ENCODE data around the gene PDCD2.
"Not testable (repeated sequence)": the region's sequence is repeated elsewhere in the genome, so short reads cannot be mapped to it uniquely, and the experiment has no call there.

Gene PDCD2, protein sequence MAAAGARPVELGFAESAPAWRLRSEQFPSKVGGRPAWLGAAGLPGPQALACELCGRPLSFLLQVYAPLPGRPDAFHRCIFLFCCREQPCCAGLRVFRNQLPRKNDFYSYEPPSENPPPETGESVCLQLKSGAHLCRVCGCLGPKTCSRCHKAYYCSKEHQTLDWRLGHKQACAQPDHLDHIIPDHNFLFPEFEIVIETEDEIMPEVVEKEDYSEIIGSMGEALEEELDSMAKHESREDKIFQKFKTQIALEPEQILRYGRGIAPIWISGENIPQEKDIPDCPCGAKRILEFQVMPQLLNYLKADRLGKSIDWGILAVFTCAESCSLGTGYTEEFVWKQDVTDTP

DNA sequence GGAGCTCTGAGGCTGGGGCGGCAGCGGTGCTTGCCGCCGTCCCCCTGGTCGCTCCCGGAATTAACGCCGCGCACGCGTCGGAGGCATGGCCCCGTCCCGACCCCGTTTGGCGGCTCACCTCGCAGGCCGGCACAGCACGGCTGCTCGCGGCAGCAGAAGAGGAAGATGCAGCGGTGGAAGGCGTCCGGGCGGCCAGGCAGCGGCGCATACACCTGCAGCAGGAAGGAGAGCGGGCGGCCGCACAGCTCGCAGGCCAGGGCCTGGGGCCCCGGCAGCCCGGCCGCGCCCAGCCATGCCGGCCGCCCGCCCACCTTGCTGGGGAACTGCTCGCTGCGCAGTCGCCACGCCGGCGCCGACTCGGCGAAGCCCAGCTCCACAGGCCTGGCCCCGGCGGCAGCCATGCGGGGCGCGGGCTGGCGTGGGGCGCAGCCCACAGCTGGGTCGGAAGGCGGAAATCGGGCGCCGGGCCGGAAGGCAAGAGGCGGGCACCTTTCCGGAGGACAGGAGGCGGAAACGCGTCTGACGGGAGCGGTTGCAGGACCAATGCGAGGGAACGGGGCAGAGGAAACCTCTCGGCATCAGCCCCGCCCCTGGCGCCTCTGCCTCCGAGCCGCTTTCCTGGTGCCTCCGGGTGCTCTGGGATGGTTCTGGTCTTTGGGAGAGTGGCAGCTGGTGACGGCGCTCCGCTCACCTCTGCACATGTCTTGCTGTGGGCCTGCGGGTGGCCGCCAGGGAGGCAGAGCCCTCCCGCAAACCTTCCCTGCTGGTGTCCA lies at the start of gene PDCD2:
PDCD2 (minus strand) TSS at position 457 of the 773 bp plus-strand sequence; CDS start at position 401, 56 bp downstream.
- Histone ChIP-seq H3K4me1 (ENCODE audit: insufficient read depth, low read length) (peaks cover 8% of the 10 kb centered on the region), H3K36me3 (ENCODE audit: insufficient read depth, low read depth, low read length) (peaks cover 38% of the 10 kb centered on the region), H3K9me3 (ENCODE audit: insufficient read depth, low read depth, low read length) (no peaks in the 10 kb centered on the region), H3K27ac (ENCODE audit: low read length) (peak within 1 kb of the TSS; percentile 48), H3K9ac (ENCODE audit: low read depth, low read length) (peak within 1 kb of the TSS; percentile 97), H3K27me3 (ENCODE audit: insufficient read depth, low read length) (no peaks in the 10 kb centered on the region), H3K4me3 (ENCODE audit: low read length) (peak within 1 kb of the TSS; percentile 99)

- not testable (repeated sequence) for H3K4me1 ChIP-seq (ENCODE audit: insufficient read depth, low read length); H3K27me3 ChIP-seq (ENCODE audit: insufficient read depth, low read length); H3K9me3 ChIP-seq (ENCODE audit: insufficient read depth, low read depth, low read length); H3K9ac ChIP-seq (ENCODE audit: low read depth, low read length); H3K27ac ChIP-seq (ENCODE audit: low read length); H3K4me3 ChIP-seq (ENCODE audit: low read length); H3K36me3 ChIP-seq (ENCODE audit: insufficient read depth, low read depth, low read length)
Observed at GRCh38 chr6:170616020-170616554, 31.6 kb upstream of the PDCD2 start.

GRCh38 chr6:170612256-170612804 lies 27.9 kb upstream of the PDCD2 start:
- not testable (repeated sequence) for H3K27ac ChIP-seq (ENCODE audit: low read length); H3K4me3 ChIP-seq (ENCODE audit: low read length); H3K9me3 ChIP-seq (ENCODE audit: insufficient read depth, low read depth, low read length); H3K4me1 ChIP-seq (ENCODE audit: insufficient read depth, low read length); H3K9ac ChIP-seq (ENCODE audit: low read depth, low read length); H3K36me3 ChIP-seq (ENCODE audit: insufficient read depth, low read depth, low read length)
- peaks cover 11% of the 10 kb centered on the region; the same call in 1 of the 2 replicates for H3K27me3 ChIP-seq (ENCODE audit: insufficient read depth, low read length)

DNA sequence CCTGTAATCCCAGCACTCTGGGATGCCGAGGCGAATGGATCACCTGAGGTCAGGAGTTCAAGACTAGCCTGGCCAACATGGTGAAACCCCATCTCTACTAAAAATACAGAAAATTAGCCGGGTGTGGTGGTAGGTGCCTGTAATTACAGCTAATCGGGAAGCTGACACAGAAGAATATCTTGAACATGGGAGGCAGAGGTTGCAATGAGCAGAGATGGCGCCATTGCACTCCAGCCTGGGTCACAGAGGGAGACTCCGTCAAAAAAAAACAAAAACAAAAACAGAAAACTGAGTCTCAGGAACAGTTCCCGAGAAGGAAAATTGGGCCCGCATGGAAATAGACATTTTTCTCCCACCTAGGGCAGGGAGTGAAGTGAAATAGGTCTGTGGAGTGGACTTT lies 24.8 kb upstream of the PDCD2 start:
- not testable (repeated sequence) for H3K9ac ChIP-seq (ENCODE audit: low read depth, low read length); H3K4me3 ChIP-seq (ENCODE audit: low read length); H3K36me3 ChIP-seq (ENCODE audit: insufficient read depth, low read depth, low read length); H3K27ac ChIP-seq (ENCODE audit: low read length); H3K4me1 ChIP-seq (ENCODE audit: insufficient read depth, low read length); H3K9me3 ChIP-seq (ENCODE audit: insufficient read depth, low read depth, low read length)
- H3K27me3 ChIP-seq (ENCODE audit: insufficient read depth, low read length) = peaks cover 11% of the 10 kb centered on the region; the same call in 1 of the 2 replicates

GRCh38 chr6:170605574-170606259 lies 21.3 kb upstream of the PDCD2 start:
- no peak overlapping the region for H3K27ac ChIP-seq (ENCODE audit: low read length)
- no peaks in the 10 kb centered on the region for H3K9me3 ChIP-seq (ENCODE audit: insufficient read depth, low read depth, low read length)
- H3K4me3 ChIP-seq (ENCODE audit: low read length) = no peak overlapping the region
- H3K9ac ChIP-seq (ENCODE audit: low read depth, low read length) = no peak overlapping the region
- H3K27me3 ChIP-seq (ENCODE audit: insufficient read depth, low read length) = no peaks in the 10 kb centered on the region; the same call in 1 of the 2 replicates
- H3K4me1 ChIP-seq (ENCODE audit: insufficient read depth, low read length) = no peaks in the 10 kb centered on the region; the same call in 1 of the 2 replicates
- H3K36me3 ChIP-seq (ENCODE audit: insufficient read depth, low read depth, low read length) = no peaks in the 10 kb centered on the region

GRCh38 chr6:170597278-170597677 lies 12.8 kb upstream of the PDCD2 start:
- Histone ChIP-seq H3K4me1 (ENCODE audit: insufficient read depth, low read length) (peaks cover 9% of the 10 kb centered on the region; the same call in 1 of the 2 replicates), H3K27me3 (ENCODE audit: insufficient read depth, low read length) (no peaks in the 10 kb centered on the region), H3K27ac (ENCODE audit: low read length) (no peak overlapping the region), H3K9ac (ENCODE audit: low read depth, low read length) (no peak overlapping the region), H3K9me3 (ENCODE audit: insufficient read depth, low read depth, low read length) (peaks cover 14% of the 10 kb centered on the region), H3K36me3 (ENCODE audit: insufficient read depth, low read depth, low read length) (no peaks in the 10 kb centered on the region), H3K4me3 (ENCODE audit: low read length) (no peak overlapping the region)

DNA sequence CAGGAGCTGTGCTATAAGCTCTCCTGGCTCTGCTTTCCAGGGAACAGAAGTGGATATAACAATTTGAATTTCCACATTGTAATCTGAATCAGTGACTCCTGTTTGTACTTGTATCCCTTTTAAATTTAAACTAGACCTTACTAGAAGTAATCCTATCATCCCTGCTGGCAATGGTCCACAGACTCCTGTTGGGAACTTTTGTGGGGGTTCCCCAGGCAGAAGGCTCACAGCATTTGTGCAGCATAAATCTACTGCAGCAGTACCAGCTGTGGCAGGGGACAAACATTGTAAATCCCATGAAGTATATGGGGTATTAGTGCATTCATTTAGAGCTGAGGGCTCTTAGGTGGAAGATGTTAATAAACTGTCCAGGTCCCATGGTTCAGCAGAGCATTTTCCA lies 12.0 kb upstream of the PDCD2 start:
- peaks cover 22% of the 10 kb centered on the region for H3K9me3 ChIP-seq (ENCODE audit: insufficient read depth, low read depth, low read length)
- no peaks in the 10 kb centered on the region for H3K36me3 ChIP-seq (ENCODE audit: insufficient read depth, low read depth, low read length)
- H3K27ac ChIP-seq (ENCODE audit: low read length) = no peak overlapping the region
- no peaks in the 10 kb centered on the region for H3K27me3 ChIP-seq (ENCODE audit: insufficient read depth, low read length)
- H3K9ac ChIP-seq (ENCODE audit: low read depth, low read length) = no peak overlapping the region
- H3K4me1 ChIP-seq (ENCODE audit: insufficient read depth, low read length) = peaks cover 9% of the 10 kb centered on the region; the same call in 1 of the 2 replicates
- H3K4me3 ChIP-seq (ENCODE audit: low read length) = no peak overlapping the region

DNA sequence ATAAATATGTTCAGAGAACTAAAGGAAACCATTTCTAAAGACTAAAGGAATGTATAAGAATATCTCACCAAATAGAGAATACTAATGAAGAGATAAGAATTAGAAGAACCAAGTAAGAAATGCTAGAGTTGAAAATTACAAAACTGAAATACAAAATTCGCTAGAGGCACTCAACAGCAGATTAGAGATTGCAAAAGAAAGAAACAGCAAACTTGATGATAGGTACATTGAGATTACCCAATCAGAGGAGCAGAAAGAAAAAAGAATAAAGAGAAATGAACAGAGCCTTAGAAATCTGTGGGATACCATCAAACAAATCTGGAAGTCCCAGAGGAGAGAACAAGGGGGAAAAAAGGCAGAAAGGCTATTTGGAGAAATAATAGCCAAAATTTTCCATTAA lies 6.3 kb upstream of the PDCD2 start:
- Histone ChIP-seq H3K27me3 (ENCODE audit: insufficient read depth, low read length) (no peaks in the 10 kb centered on the region), H3K9me3 (ENCODE audit: insufficient read depth, low read depth, low read length) (peaks cover 41% of the 10 kb centered on the region), H3K27ac (ENCODE audit: low read length) (no peak overlapping the region), H3K4me1 (ENCODE audit: insufficient read depth, low read length) (peaks cover 4% of the 10 kb centered on the region; the same call in 1 of the 2 replicates), H3K4me3 (ENCODE audit: low read length) (no peak overlapping the region), H3K36me3 (ENCODE audit: insufficient read depth, low read depth, low read length) (no peaks in the 10 kb centered on the region), H3K9ac (ENCODE audit: low read depth, low read length) (no peak overlapping the region)

GRCh38 chr6:170584954-170585498 lies 589 bp upstream of the PDCD2 start:
- Histone ChIP-seq H3K4me1 (ENCODE audit: insufficient read depth, low read length) (peaks cover 8% of the 10 kb centered on the region), H3K4me3 (ENCODE audit: low read length) (peak overlapping the region; percentile 99), H3K36me3 (ENCODE audit: insufficient read depth, low read depth, low read length) (peaks cover 31% of the 10 kb centered on the region), H3K27me3 (ENCODE audit: insufficient read depth, low read length) (no peaks in the 10 kb centered on the region), H3K9ac (ENCODE audit: low read depth, low read length) (peak overlapping the region; percentile 97), H3K27ac (ENCODE audit: low read length) (peak overlapping the region; percentile 41), H3K9me3 (ENCODE audit: insufficient read depth, low read depth, low read length) (peaks cover 5% of the 10 kb centered on the region)

- H3K27ac ChIP-seq (ENCODE audit: low read length) = peak overlapping the region; percentile 48
Observed at GRCh38 chr6:170583756-170584180, 669 bp downstream of the PDCD2 start.

DNA sequence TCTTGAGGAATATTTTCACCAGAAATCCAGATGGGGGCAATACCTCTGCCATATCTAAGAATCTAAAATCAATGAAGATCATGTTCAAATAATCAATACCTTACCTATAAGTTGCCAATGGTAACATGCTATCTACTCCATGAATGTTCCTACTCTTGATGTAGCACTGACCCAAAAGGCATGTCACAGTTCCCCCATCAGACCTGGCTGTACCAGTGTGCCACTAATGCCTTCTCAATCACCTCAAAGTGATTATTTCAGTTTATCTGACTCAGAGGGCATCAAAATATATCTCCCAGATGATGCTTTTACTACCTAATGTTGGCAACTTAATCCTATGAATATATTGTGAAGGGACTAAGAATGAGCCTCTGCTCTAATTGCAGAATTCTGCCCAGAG lies 5.5 kb downstream of the PDCD2 start:
- Histone ChIP-seq H3K4me3 (ENCODE audit: low read length) (no peak overlapping the region), H3K27me3 (ENCODE audit: insufficient read depth, low read length) (no peaks in the 10 kb centered on the region), H3K9ac (ENCODE audit: low read depth, low read length) (no peak overlapping the region), H3K4me1 (ENCODE audit: insufficient read depth, low read length) (no peaks in the 10 kb centered on the region), H3K36me3 (ENCODE audit: insufficient read depth, low read depth, low read length) (peaks cover 87% of the 10 kb centered on the region), H3K27ac (ENCODE audit: low read length) (no peak overlapping the region), H3K9me3 (ENCODE audit: insufficient read depth, low read depth, low read length) (no peaks in the 10 kb centered on the region)

More at GRCh38 chr6:170583756-170584180, 669 bp downstream of the PDCD2 start:
- H3K4me1 ChIP-seq (ENCODE audit: insufficient read depth, low read length) = peaks cover 8% of the 10 kb centered on the region
- peaks cover 44% of the 10 kb centered on the region for H3K36me3 ChIP-seq (ENCODE audit: insufficient read depth, low read depth, low read length)
- peak overlapping the region; percentile 97 for H3K9ac ChIP-seq (ENCODE audit: low read depth, low read length)
- peak overlapping the region; percentile 99 for H3K4me3 ChIP-seq (ENCODE audit: low read length)
- H3K27me3 ChIP-seq (ENCODE audit: insufficient read depth, low read length) = no peaks in the 10 kb centered on the region
- no peaks in the 10 kb centered on the region for H3K9me3 ChIP-seq (ENCODE audit: insufficient read depth, low read depth, low read length)
